A549 (cell line): ENCODE results near the gene NCCRP1.

Source experiments
- CEBPB ChIP-seq, 2 experiments: fragments of >200 bp in 1 of 2; sonication (Bioruptor Twin) in 1 of 2; formaldehyde crosslinking in 1 of 2; IDR thresholded peaks; 2 replicates each; pipeline ENCODE4 v1.6.1; 2012 to 2016
- CHD4 ChIP-seq: fragments of 200-600 bp; sonication (generic); IDR thresholded peaks from 2 replicates; pipeline ENCODE4 v1.6.1; 2016; ENCODE audit warnings: antibody characterized with exemption, mild to moderate bottlenecking, borderline replicate concordance
- JUNB ChIP-seq: fragments of >200 bp; sonication (Bioruptor Twin); formaldehyde crosslinking; IDR thresholded peaks from 2 replicates; pipeline ENCODE4 v1.6.1; 2016
- NFE2L2 ChIP-seq: fragments of 150-350 bp; conservative IDR thresholded peaks from 2 replicates; pipeline ENCODE4 v1.6.1; 2014; ENCODE audit warnings: low read length
- RAD21 ChIP-seq, 2 experiments: fragments of >200 bp in 1 of 2; sonication (Bioruptor Twin) in 1 of 2; formaldehyde crosslinking in 1 of 2; IDR thresholded peaks in 1 of 2; conservative IDR thresholded peaks in 1 of 2; 2 replicates in 1 of 2; 3 replicates in 1 of 2; pipeline ENCODE4 v1.6.1; 2012 to 2018; ENCODE audit warnings: inconsistent platforms in 1 of 2
- RCOR1 ChIP-seq: fragments of 150-350 bp; IDR thresholded peaks from 2 replicates; pipeline ENCODE4 v1.6.1; 2014; ENCODE audit warnings: antibody characterized with exemption, low read length, low read depth
- RNF2 ChIP-seq: fragments of 200-600 bp; sonication (generic); IDR thresholded peaks from 2 replicates; pipeline ENCODE4 v1.6.1; 2016; ENCODE audit warnings: low read depth, mild to moderate bottlenecking, antibody characterized with exemption, moderate library complexity, borderline replicate concordance
- ZC3H11A ChIP-seq: fragments of 450-650 bp; IDR thresholded peaks from 2 replicates; pipeline ENCODE4 v1.6.1; 2014; ENCODE audit warnings: antibody characterized with exemption, mild to moderate bottlenecking
- TF ChIP-seq, protein P1 (sequence below): fragments of >200 bp; sonication (Bioruptor Twin); formaldehyde crosslinking; IDR thresholded peaks from 3 replicates; pipeline ENCODE4 v1.5.1; 2016
- TF ChIP-seq, protein P2 (sequence below): fragments of 250-450 bp; sonication (Bioruptor Pico); IDR thresholded peaks from 2 replicates; pipeline ENCODE4 v1.5.0; 2021; ENCODE audit warnings: mild to moderate bottlenecking, moderate library complexity, borderline replicate concordance

DNA sequence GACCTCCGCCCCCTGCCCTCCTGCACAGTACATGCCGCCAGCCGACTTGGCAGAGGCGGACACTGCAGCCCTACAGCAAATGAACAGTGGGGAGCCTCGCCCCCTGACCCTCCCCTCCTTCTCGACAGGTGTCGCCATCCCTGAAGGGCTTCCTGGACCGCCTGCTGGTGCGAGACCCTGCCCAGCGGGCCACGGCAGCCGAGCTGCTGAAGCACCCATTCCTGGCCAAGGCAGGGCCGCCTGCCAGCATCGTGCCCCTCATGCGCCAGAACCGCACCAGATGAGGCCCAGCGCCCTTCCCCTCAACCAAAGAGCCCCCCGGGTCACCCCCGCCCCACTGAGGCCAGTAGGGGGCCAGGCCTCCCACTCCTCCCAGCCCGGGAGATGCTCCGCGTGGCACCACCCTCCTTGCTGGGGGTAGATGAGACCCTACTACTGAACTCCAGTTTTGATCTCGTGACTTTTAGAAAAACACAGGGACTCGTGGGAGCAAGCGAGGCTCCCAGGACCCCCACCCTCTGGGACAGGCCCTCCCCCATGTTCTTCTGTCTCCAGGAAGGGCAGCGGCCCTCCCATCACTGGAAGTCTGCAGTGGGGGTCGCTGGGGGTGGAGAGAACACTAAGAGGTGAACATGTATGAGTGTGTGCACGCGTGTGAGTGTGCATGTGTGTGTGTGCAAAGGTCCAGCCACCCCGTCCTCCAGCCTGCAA, 18.3 kb upstream of the NCCRP1 start:
- TF ChIP-seq, protein P1, sequence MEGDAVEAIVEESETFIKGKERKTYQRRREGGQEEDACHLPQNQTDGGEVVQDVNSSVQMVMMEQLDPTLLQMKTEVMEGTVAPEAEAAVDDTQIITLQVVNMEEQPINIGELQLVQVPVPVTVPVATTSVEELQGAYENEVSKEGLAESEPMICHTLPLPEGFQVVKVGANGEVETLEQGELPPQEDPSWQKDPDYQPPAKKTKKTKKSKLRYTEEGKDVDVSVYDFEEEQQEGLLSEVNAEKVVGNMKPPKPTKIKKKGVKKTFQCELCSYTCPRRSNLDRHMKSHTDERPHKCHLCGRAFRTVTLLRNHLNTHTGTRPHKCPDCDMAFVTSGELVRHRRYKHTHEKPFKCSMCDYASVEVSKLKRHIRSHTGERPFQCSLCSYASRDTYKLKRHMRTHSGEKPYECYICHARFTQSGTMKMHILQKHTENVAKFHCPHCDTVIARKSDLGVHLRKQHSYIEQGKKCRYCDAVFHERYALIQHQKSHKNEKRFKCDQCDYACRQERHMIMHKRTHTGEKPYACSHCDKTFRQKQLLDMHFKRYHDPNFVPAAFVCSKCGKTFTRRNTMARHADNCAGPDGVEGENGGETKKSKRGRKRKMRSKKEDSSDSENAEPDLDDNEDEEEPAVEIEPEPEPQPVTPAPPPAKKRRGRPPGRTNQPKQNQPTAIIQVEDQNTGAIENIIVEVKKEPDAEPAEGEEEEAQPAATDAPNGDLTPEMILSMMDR = no peak
- TF ChIP-seq RCOR1 = no peak
- TF ChIP-seq JUNB = no peak
- no peak for TF ChIP-seq CHD4
- TF ChIP-seq RAD21 (conservative IDR thresholded peaks at IDR 0.05 in 1 of 2, IDR thresholded peaks at IDR 0.05 in 1 of 2) = no peak
- TF ChIP-seq RNF2 = no peak
- TF ChIP-seq, protein P2, sequence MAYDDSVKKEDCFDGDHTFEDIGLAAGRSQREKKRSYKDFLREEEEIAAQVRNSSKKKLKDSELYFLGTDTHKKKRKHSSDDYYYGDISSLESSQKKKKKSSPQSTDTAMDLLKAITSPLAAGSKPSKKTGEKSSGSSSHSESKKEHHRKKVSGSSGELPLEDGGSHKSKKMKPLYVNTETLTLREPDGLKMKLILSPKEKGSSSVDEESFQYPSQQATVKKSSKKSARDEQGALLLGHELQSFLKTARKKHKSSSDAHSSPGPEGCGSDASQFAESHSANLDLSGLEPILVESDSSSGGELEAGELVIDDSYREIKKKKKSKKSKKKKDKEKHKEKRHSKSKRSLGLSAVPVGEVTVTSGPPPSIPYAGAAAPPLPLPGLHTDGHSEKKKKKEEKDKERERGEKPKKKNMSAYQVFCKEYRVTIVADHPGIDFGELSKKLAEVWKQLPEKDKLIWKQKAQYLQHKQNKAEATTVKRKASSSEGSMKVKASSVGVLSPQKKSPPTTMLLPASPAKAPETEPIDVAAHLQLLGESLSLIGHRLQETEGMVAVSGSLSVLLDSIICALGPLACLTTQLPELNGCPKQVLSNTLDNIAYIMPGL (CRISPR knock-in tag) = no peak
- TF ChIP-seq NFE2L2 = no peak
- TF ChIP-seq CEBPB (IDR thresholded peaks at IDR 0.05) = no peak
- no peak for TF ChIP-seq ZC3H11A
